Measurements from ENCODE around the gene MPP3. TPM values are rescaled to one million over a fixed set of nuclear protein-coding genes. Genes with fewer than 3 reads are reported as not detected.
"Not testable (repeated sequence)": the region's sequence is repeated elsewhere in the genome, so short reads cannot be mapped to it uniquely, and the experiment has no call there.

The MPP3 gene
- polyA plus RNA-seq, 4 donors: 6.2 to 15.9 (median 11.8) TPM

DNA sequence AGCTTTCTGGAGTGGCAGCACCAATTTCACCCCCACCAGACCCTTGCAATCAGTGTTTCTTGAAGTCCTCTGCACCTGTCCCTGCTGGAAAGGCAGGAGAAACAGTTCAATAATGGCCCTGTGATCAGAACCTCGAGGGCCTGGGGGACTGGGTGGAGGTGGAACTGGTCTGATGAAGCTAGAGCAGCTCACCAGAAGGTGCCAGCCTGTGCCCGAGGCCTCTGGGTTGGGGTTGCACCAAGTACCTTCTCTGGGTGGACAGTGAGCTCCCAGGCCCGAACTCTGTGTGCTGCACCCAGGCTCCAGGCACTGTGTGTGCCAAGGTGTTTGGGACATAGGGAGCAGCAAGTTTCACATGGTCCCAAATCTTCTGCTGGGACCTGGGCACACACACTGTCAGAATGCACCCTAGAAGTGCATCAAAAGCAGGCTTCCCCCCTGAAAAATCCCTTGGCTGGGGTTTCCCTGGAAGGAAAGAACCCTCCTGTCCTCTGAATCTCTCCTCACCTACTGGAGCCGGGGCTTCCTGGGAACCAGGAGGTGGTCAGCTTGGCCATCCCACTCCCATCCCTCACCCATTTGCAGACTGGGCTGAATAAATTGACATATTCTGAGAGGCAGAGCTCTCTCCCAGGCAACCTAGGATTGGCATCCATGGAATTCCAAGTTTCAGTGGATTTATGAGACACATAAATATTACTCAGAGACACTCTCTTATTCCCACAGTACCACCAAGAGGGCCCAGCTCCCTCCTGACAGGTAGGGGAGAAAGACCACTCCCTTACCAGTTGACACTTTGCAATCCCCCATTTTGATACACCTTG, 31.4 kb upstream of the MPP3 start:
- DNase-seq (ENCODE audit: low read depth in 4 of 4, low spot score in 2 of 4): no peak

DNA sequence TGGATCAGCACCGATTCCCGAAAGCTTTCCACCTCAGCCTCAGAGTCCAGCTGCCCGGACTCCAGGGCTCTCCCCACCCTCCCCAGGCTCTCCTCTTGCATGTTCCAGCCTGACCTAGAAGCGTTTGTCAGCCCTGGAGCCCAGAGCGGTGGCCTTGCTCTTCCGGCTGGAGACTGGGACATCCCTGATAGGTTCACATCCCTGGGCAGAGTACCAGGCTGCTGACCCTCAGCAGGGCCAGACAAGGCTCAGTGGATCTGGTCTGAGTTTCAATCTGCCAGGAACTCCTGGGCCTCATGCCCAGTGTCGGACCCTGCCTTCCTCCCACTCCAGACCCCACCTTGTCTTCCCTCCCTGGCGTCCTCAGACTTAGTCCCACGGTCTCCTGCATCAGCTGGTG, 29.0 kb upstream of the MPP3 start:
- no peak for DNase-seq (ENCODE audit: low read depth in 4 of 4, low spot score in 2 of 4)

DNA sequence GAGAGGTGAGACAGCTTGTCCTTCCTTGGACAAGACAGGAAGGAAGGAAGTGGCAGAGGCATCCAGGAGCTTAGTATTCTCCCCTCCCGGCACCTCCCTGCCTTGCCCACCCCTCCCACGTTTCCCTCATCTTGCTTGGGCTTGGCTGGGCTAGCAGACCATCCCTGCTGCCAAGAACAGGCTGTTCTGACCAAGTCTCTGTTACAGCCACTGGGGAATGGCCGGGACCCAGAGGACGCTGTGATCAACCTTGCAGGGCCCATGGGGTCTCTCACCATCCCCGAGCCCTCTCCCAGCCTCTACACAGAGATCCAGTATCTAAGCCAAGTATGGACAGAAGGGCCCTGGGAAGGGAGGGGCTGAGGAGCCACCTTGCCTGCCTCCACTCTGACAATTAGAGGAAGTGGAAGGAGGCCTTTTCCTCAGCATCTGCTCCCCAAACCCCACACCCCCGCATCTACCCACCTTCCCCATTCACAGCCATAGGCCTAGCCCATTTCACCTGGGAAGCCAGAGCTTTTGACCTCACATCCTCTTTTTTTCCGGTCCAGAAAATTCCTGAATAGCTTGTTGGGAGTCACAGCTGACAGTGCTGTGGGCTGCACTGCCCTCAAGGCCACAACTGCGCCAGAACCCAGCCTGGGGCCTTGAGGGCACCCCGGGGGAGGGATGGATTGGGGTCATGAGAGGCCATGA, 28.1 kb upstream of the MPP3 start:
- no peak for DNase-seq (ENCODE audit: low read depth in 4 of 4, low spot score in 2 of 4)

DNA sequence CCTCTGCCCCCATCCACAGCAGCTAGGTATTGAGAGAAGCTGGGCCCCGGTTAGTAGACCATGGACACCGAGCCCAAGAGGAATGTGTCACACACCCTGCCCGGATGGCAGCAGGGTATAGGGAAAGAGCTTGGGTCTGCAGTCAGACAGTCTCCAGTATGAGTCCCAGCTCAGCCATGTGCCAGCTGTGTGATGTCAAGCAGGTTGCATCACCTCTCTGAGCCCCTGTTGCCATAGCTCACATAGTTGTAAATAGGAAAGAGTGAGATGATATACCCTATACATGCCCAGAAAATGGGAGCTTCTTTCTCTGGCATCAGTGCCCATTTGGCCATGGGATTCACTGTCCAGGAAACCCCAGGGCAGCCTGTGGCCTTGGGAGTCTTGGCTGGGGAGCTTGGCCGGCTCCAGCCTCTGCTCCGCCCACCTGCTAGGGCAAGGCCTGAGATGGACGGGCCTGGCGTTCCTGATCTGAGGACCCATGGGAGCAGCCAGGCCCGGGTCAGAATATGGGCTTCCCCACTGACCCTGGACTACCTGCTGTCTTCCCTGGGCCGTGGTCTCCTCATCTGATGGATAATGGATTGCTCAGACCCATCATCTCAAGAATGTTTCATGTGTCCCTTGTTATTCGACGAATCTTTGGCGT, 27.3 kb upstream of the MPP3 start:
- DNase-seq (ENCODE audit: low read depth in 4 of 4, low spot score in 2 of 4): no peak

DNA sequence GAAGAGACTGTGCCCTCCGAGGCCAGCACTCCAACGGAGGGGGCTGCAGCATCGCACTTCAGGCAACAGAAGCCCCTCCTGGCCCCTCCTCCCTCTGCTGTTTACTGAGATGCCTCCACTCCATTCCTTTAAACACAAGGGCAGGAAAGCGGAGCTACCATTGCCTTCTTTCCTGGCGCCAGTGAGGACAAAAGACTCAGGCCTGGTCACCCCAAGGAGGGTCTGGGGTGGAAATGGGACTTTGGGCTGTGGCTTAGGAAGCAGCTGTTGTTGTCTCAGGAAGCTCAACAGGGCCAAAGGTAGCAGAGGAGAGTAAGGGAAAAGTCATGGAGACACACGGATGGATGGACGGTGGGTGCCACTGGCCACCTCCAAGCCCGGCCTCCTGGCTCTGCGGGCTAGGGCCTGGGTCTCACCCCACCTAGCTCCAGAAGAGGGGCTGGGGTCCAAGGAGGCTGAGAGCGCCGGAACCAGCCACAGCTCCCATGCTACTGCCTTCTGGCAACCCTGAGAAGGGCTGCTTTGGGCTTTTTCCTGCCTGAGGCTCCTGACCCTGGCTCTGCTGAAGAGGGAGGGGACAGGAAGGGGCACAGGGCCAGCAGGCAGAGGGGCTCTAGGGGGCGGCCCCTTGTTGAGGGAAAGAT, 25.1 kb upstream of the MPP3 start:
- DNase-seq (ENCODE audit: low read depth in 4 of 4, low spot score in 2 of 4): no peak

DNA sequence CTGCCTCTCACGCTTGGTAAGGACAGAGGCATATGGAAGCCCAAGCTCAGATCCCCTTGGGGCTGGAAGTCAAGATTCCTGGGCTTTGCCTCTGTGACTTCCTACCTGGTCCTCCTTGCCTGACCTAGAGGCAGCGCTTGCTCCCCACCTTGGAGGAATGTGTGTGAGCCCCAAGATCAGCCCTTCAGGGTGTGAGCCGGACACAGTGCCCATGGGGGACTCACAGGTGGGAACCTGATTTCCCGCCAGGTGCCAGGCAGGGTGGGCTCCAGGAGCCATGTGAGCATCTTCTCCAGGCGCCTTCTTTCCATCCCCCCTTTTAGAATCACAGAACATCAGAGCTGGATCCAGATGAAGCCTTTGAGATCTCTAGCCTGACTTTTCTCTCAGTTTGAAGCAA, 24.2 kb upstream of the MPP3 start:
- no peak for DNase-seq (ENCODE audit: low read depth in 4 of 4, low spot score in 2 of 4)

DNA sequence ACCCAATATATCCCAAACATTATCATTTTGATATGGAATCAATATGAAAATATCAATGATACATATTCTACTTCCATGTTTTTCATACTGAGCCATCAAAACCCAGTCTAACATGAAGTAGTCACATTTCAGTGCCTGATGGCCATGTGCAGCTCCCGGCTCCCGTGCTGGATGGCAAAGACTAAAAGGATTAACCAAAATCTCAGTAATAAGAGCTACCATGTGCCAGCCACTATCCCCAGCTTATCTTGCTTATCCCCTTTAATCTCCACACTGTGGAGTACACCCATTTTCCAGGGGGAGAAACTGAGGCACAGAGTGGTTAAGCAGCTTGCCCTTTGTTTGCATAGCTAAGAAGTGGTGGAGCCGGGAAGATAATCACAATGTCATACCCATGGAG, 23.2 kb upstream of the MPP3 start:
- no peak for DNase-seq (ENCODE audit: low read depth in 4 of 4, low spot score in 2 of 4)

DNA sequence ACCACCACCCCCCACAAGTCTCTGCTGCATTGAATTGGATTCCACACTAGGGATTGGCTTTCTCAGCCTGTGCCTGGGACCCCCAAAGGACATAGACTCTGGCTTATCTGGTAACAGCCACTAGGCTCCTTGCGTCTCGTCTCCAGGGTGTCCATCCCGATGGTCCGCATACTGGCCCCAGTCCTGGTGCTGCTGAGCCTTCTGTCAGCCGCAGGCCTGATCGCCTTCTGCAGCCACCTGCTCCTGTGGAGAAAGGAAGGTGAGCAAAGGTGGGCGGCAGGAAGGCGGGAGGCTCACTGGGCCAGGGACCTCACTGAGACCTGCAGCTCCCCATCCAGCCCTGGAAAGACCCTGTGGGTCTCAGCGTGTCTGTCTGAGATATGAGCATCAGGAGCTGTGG, 22.1 kb upstream of the MPP3 start:
- DNase-seq (ENCODE audit: low read depth in 4 of 4, low spot score in 2 of 4): no peak

DNA sequence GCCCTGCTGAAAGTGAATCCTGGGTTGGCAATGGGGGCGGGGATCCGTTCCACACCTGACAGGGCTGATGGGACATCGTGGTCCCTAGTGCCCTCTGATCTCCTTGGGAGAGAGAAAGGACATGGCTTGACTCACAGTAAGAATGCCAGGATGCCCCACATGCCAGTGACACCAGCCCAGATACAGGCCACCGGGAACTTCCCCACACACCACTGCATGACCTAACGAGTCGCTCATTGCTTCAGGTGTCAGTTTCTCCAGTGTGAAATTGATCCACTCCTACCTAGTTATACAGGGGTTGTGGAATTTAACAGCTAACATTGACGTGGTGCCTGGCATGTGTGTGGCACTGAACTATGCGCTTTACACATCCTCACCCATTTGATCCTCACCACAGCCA, 21.6 kb upstream of the MPP3 start:
- no peak for DNase-seq (ENCODE audit: low read depth in 4 of 4, low spot score in 2 of 4)

DNA sequence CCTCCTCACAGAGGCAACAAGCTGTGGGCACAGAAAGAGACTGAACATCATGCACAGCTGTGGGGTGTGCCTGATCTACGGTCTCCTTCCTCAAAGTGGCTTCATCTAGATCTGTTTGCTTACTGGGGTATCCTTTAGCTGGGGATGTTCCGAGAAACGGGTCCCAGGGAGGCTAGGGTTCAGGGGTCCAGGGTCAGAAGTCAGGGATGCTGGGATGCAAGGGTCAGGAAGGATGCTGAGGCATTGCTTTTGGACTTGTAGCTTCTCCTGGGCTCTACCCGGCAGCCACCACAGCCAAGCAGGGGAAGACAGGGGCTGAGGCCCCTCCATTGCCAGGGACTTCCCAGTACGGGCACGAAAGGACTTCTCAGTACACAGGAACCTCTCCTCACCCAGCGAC, 20.6 kb upstream of the MPP3 start:
- DNase-seq (ENCODE audit: low read depth in 4 of 4, low spot score in 2 of 4): no peak

DNA sequence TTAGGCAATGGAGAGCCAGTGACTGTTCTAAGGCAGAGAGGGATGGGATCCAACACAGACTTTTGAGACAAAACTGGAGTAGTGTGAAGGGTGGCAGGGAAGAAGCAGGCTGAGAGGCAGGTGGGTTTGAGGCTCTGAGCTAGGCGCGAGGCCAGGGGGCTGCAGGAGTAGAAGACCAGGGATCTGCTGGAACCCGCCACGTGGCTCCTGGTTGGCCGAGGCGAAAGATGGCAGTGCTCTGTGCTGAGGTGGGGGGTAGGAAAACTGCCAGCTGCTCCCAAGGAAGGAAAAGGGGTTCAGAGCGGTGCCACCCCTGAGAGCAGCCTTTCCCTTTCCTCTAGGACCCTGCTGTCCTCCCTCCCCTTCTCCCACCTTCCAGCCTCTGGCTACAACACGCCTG, 19.6 kb upstream of the MPP3 start:
- DNase-seq (ENCODE audit: low read depth in 4 of 4, low spot score in 2 of 4): no peak

DNA sequence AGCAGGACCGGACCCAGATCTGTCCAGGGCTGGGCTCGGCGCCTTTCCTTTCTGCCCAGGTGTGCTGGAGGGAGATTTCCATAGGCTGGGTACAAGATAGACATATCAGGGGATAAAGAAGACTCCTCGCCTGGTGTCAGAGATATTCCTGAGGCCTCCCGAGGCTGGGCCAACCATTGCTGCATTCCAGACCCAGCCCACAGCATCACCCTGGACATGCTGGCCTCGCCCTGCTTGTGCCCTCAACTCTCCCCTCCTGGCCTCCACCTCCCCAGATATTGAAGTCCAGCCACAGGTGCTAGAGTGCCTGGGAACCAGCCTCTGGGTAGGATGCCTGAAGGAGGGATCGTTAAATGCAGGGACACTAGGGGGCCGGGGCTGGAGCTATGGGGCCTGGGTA, 16.2 kb upstream of the MPP3 start:
- DNase-seq (ENCODE audit: low read depth in 4 of 4, low spot score in 2 of 4): no peak

DNA sequence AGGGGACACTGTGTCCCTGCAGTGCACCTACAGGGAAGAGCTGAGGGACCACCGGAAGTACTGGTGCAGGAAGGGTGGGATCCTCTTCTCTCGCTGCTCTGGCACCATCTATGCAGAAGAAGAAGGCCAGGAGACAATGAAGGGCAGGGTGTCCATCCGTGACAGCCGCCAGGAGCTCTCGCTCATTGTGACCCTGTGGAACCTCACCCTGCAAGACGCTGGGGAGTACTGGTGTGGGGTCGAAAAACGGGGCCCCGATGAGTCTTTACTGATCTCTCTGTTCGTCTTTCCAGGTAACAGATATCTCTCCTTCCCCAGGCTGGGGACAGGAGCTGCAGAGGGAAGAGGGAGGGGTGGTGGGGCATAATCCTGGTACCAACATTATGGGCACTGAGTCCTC, 15.7 kb upstream of the MPP3 start:
- no peak for DNase-seq (ENCODE audit: low read depth in 4 of 4, low spot score in 2 of 4)

DNA sequence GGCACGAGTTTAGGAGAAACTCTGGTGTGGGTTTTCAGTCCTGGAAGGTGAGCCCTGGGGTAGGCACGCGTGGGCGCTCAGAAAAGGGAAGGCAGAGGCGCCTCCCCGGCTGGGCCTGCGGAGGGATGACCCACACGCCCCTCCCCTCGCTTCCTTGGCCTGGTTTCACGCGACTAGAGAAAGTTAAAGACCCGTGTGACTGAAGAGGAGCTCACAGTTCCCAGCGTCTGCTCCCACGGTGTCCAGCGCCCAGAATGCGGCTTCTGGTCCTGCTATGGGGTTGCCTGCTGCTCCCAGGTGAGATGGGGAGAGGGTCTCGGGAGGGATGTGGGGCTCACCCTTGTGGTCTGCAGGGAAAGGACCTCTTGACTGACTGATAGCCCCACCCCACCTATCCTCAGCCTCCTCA, 14.0 kb upstream of the MPP3 start, which contains the start of gene CD300LG:
Gene CD300LG (plus strand): TSS at position 214 of the 409 bp plus-strand sequence. CDS start 41 bp downstream, at position 255.
- no peak for DNase-seq (ENCODE audit: low read depth in 4 of 4, low spot score in 2 of 4)

DNA sequence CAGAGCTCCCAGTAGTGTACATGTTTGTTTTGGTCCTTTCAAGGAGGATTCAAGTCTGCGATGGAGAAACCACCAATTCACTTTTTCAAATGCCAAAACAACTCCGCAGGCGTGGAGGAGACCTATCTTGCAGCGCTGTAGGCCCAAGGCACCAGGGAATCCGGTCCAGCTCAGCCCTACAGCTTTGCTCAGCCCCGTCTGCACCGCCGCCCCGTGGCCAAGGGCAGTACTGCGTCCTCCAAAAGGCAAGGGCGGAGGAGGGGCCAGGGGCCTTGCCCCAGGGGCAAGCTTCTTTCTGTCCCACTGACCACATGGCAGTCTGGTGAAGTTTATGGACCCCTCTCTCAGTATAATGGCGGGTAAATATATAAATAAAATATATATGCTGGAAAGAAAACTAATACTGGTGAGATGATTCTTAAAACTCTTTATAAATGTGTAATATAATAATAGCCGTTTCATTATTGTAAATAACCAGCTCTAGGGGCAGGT, 13.3 kb upstream of the MPP3 start:
- peak in 2 of 4 donors; percentile 34 to 50 for DNase-seq (ENCODE audit: low read depth in 4 of 4, low spot score in 2 of 4)

DNA sequence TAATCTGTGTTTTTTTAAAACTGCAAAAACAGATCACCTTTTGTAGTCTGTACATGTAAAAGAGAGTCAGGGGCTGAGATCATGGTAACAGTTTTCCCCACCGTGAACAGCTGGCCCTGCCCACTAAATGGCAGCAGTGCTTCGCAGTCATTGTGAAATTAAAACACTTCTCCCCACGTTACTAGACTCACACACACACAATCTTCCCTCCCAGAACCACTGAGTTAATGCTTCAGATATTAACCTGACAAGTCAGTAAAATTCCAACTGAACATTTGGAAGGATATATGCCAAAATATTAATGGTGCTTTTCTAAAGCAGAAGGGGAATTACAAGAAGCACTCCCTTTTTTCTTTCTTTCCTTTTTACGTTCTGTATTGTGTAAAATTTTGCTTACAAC, 12.8 kb upstream of the MPP3 start:
- DNase-seq (ENCODE audit: low read depth in 4 of 4, low spot score in 2 of 4): no peak

DNA sequence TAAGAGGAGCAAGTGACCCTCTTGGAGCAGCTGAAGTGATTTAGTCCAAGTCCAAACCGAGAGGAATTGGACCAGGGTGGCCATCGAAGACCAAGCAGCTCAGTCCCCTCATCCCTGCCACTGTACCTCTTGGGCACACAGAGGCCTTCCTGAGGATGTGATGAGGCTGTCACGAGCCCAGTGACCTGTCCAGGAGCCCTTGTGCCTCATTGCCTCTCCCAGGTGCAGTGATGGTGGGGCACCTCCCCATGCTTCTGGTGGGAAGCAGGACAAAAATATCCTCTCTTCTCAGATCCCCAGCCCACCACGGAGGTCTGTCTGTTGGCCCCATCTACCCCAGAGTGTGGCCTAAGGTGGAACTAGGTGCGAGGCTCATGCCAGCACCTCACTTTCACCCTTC, 11.3 kb upstream of the MPP3 start:
- DNase-seq (ENCODE audit: low read depth in 4 of 4, low spot score in 2 of 4): no peak

DNA sequence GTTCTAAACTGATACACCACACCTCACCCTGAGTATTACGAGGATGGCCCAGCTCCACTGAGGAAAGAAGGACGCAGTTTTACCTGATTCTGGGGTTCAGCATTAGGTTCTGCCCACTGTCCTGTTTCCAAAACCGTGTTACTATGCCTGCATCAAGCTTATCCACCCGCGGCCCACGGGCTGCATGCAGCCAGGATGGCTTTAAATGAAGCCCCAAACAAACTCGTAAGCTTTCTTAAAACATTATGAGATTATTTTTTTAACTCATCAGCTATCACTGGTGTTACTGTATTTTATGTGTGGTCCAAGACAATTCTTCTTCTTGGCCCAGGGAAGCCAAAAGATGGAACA, 10.0 kb upstream of the MPP3 start:
- no peak for DNase-seq (ENCODE audit: low read depth in 4 of 4, low spot score in 2 of 4)

DNA sequence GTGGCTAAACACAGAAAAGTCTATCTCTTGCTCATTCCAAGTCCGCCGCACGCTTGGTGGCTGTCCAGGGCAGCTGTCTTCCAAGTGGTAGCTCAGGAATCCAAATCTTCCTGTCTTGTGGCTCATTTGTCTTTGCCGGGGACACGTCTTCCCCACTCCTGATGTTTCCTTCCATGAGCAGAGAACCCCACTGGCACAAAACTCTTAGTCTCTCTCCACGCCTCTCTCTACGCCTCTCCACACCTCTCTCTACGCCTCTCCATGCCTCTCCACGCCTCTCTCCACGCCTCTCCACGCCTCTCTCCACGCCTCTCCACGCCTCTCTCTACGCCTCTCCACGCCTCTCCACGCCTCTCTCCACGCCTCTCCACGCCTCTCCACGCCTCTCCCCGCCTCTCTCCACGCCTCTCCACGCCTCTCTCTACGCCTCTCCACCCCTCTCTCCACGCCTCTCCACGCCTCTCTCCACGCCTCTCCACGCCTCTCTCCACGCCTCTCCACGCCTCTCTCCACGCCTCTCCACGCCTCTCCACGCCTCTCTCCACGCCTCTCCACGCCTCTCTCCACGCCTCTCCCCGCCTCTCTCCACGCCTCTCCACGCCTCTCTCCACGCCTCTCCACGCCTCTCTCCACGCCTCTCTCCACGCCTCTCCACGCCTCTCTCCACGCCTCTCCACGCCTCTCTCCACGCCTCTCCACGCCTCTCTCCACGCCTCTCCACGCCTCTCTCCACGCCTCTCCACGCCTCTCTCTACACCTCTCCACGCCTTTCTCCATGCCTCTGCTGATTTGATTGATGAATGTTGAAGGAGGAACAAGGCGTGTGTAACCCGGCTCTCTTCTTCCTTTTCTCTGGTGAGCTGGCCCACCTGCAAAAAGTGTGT, 9.4 kb upstream of the MPP3 start:
- DNase-seq (ENCODE audit: low read depth in 4 of 4, low spot score in 2 of 4): not testable (repeated sequence)

DNA sequence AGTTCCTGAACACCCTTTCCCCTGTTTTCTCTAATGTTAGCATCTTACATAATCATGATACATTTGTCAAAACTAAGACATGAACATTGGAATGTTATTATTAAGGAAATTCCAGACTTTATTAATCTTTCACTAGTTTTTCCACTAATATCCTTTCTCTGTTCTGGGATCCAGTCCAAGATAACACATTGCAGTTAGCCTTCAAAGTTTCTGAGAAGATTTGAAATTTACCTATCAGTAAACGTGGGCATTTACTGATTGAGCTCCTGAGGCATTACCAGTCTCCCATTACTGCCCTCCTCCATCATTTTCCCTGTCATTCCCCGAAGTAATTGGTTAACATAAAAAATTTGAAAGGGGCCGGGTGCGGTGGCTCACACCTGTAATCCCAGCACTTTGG, 8.3 kb upstream of the MPP3 start:
- no peak for DNase-seq (ENCODE audit: low read depth in 4 of 4, low spot score in 2 of 4)
